Keratinocyte (primary cell): Measurements from ENCODE around the gene GSTM4.

Source experiments
- CTCF ChIP-seq, 3 experiments: IDR thresholded peaks in 1 of 3; conservative IDR thresholded peaks in 1 of 3; optimal IDR thresholded peaks in 1 of 3; 2 replicates in 2 of 3; 3 replicates in 1 of 3; pipeline versions ENCODE3 to v1.5.1; 2011; ENCODE audit warnings: low read length in 3 of 3, mild to moderate bottlenecking in 3 of 3, moderate library complexity in 2 of 3, control low read depth in 1 of 3, inconsistent platforms in 1 of 3; ENCODE audit not compliant: insufficient read depth in 2 of 3; ENCODE audit errors: extremely low read depth in 1 of 3
- EZH2 ChIP-seq: IDR thresholded peaks from one replicate; pipeline ENCODE4 v1.6.1; 2012; ENCODE audit warnings: inconsistent platforms, mild to moderate bottlenecking, low read length, moderate library complexity

GRCh38 chr1:109613361-109614147 is 42.3 kb upstream of the GSTM4 start:
- TF ChIP-seq EZH2: no peak
- no peak for TF ChIP-seq CTCF (optimal IDR thresholded peaks at IDR 0.05 in 1 of 3, IDR thresholded peaks at IDR 0.05 in 1 of 3, conservative IDR thresholded peaks at IDR 0.05 in 1 of 3; ENCODE audit: extremely low read depth in 1 of 3, insufficient read depth in 2 of 3, low read length in 3 of 3)
